GM12878 (cell line): ENCODE data around the gene ANAPC15. TPM values are rescaled to one million over a fixed set of nuclear protein-coding genes. Genes with fewer than 3 reads are reported as not detected.

Experiments used
- FOS ChIP-seq: IDR thresholded peaks from 3 replicates; pipeline ENCODE4 v1.6.1; 2011; ENCODE audit warnings: borderline replicate concordance; ENCODE audit not compliant: insufficient read length; ENCODE audit errors: extremely low read depth
- MYB ChIP-seq: fragments of 150-350 bp; IDR thresholded peaks from 2 replicates; pipeline ENCODE4 v1.6.1; 2014; ENCODE audit warnings: mild to moderate bottlenecking, low read depth, low read length, borderline replicate concordance
- NFYA ChIP-seq: IDR thresholded peaks from 2 replicates; pipeline ENCODE4 v1.6.1; 2011; ENCODE audit warnings: low read depth, mild to moderate bottlenecking, low read length, improper control_type of control experiment, borderline replicate concordance
- NRF1 ChIP-seq: conservative IDR thresholded peaks from 2 replicates; pipeline ENCODE4 v1.6.1; 2011; ENCODE audit warnings: mild to moderate bottlenecking, low read depth, low read length, improper control_type of control experiment
- PAX8 ChIP-seq: fragments of 450-650 bp; IDR thresholded peaks from 2 replicates; pipeline ENCODE4 v1.6.1; 2017; ENCODE audit warnings: mild to moderate bottlenecking, moderate library complexity
- POU2F2 ChIP-seq: IDR thresholded peaks from 3 replicates; pipeline ENCODE4 v1.6.1; 2011; ENCODE audit warnings: low read depth, mild to moderate bottlenecking, low read length, borderline replicate concordance
- RBBP5 ChIP-seq: fragments of 200-600 bp; sonication (generic); conservative IDR thresholded peaks from 2 replicates; pipeline ENCODE4 v1.6.1; 2016
- RCOR1 ChIP-seq: conservative IDR thresholded peaks from 2 replicates; pipeline ENCODE4 v1.6.1; 2012; ENCODE audit warnings: low read depth, low read length, improper control_type of control experiment
- SUPT20H ChIP-seq: IDR thresholded peaks from 2 replicates; pipeline ENCODE4 v1.6.1; 2011; ENCODE audit warnings: low read depth, mild to moderate bottlenecking, low read length, moderate library complexity, borderline replicate concordance; ENCODE audit not compliant: control insufficient read depth
- TCF12 ChIP-seq: IDR thresholded peaks from 2 replicates; pipeline ENCODE4 v1.6.1; 2011; ENCODE audit warnings: low read depth, mild to moderate bottlenecking, low read length
- polyA plus RNA-seq, 11 experiments: library from polyadenylated mRNA; depleted of rRNA in 4 of 11; unstranded in 6 of 11; stranded (reverse) in 5 of 11; fragments of >200 nt; fragmentation: Nextera tagmentation in 4 of 11; fragmentation: Illumina TruSeq in 1 of 11; extraction: Ambion mirVana in 4 of 11; extraction: Trizol in 1 of 11; gene quantifications; 1 replicate in 1 of 11; 2 replicates in 10 of 11; pipeline versions ENCODE4 v1.2.1 to v1.2.3, GENCODE V29; 2011 to 2016; ENCODE audit warnings: inconsistent platforms in 2 of 11, missing spikeins in 2 of 11, low read depth in 1 of 11
- total RNA-seq, 4 experiments: library from RNA; depleted of rRNA in 3 of 4; stranded (reverse); fragments of >200 nt in 3 of 4; fragmentation: Illumina TruSeq in 1 of 4; extraction: Trizol in 1 of 4; gene quantifications; 2 replicates each; pipeline versions ENCODE4 v1.2.1 to v1.2.3, GENCODE V29; 2013 to 2021
- TF ChIP-seq, protein P1 (sequence below): IDR thresholded peaks from 2 replicates; pipeline ENCODE4 v1.6.1; 2012; ENCODE audit warnings: low read length, inconsistent platforms
- TF ChIP-seq, protein P2 (sequence below): IDR thresholded peaks from 2 replicates; pipeline ENCODE4 v1.6.1; 2011; ENCODE audit warnings: low read depth, low read length, improper control_type of control experiment, borderline replicate concordance
- TF ChIP-seq, protein P3 (sequence below): IDR thresholded peaks from 2 replicates; pipeline ENCODE4 v1.6.1; 2011; ENCODE audit warnings: low read depth, mild to moderate bottlenecking, low read length, moderate library complexity, borderline replicate concordance; ENCODE audit errors: extremely low read depth
- TF ChIP-seq, protein P4 (sequence below): IDR thresholded peaks from 2 replicates; pipeline ENCODE4 v1.6.1; 2011; ENCODE audit warnings: borderline replicate concordance, low read depth, mild to moderate bottlenecking, moderate library complexity, low read length; ENCODE audit not compliant: insufficient read depth, poor library complexity, severe bottlenecking
- TF ChIP-seq, protein P5 (sequence below): fragments of 150-350 bp; IDR thresholded peaks from 2 replicates; pipeline ENCODE4 v1.6.1; 2014; ENCODE audit warnings: mild to moderate bottlenecking, low read depth, low read length
- TF ChIP-seq, protein P6 (sequence below): fragments of 150-350 bp; IDR thresholded peaks from 2 replicates; pipeline ENCODE4 v1.6.1; 2016; ENCODE audit warnings: low read depth, low read length
- TF ChIP-seq, protein P7 (sequence below): fragments of 450-650 bp; IDR thresholded peaks from 2 replicates; pipeline ENCODE4 v1.6.1; 2016; ENCODE audit warnings: mild to moderate bottlenecking

Gene ANAPC15
- total and polyA plus RNA-seq, 10 of the 15 experiments (the other 5 are each of a cell fraction or from before 2014, with no cell fraction given) = 83.4 to 372 (median 103) TPM

DNA sequence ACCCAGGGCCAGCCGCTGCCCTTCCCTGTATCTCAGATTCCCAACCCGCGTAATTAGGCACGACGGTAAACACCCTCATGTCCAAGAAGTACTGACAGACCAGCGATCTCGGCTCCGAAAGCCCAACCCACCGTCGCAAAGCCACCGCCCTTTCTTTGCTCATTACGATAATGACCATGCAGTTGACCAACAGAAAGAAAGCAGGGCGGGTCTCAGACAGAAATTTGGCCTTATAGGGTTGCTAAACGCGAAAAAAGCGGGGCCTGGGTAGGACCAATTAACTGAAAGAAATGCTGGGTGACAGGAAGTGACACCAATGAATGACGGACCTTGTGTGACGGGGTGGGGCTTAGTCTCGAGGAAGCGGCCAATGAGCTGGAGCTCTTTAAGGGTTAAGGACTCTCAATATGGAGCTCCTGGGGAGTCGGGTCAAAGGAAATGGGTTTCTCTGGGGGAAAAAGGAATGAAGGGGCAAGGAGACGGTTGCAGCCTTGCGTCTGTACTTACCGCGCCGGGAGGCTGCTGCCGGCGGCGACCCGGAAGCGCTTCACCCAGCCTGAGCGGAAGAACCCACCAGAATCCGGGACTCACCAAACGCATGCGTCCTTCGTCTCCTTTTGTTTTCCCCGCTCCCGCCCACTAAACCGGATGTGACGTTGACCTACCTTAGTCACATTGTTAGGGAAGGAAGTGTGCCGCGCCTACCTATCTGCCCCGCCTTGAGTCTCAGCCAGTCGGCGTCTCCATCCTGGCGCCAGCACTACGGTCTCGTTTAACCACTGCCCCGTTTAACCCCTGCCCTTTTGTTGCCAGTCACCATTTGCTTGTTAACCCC is at the start of gene ANAPC15 (continued):
- TF ChIP-seq, protein P1, sequence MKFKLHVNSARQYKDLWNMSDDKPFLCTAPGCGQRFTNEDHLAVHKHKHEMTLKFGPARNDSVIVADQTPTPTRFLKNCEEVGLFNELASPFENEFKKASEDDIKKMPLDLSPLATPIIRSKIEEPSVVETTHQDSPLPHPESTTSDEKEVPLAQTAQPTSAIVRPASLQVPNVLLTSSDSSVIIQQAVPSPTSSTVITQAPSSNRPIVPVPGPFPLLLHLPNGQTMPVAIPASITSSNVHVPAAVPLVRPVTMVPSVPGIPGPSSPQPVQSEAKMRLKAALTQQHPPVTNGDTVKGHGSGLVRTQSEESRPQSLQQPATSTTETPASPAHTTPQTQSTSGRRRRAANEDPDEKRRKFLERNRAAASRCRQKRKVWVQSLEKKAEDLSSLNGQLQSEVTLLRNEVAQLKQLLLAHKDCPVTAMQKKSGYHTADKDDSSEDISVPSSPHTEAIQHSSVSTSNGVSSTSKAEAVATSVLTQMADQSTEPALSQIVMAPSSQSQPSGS = no peak
- TF ChIP-seq FOS (peak; percentile 54), POU2F2 (peak; percentile 88; the same call in 2 of the 3 replicates), RBBP5 (no peak), RCOR1 (no peak), PAX8 (no peak), MYB (no peak), NRF1 (peak; percentile 73), TCF12 (0 out of 2 replicates have a peak, but pooled peaks have one; percentile 26), SUPT20H (no peak), NFYA (no peak; the same call in 1 of the 2 replicates)
- TF ChIP-seq, protein P2, sequence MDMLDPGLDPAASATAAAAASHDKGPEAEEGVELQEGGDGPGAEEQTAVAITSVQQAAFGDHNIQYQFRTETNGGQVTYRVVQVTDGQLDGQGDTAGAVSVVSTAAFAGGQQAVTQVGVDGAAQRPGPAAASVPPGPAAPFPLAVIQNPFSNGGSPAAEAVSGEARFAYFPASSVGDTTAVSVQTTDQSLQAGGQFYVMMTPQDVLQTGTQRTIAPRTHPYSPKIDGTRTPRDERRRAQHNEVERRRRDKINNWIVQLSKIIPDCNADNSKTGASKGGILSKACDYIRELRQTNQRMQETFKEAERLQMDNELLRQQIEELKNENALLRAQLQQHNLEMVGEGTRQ = no peak; the same call in 1 of the 2 replicates
- TF ChIP-seq, protein P3, sequence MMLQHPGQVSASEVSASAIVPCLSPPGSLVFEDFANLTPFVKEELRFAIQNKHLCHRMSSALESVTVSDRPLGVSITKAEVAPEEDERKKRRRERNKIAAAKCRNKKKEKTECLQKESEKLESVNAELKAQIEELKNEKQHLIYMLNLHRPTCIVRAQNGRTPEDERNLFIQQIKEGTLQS = no peak
- TF ChIP-seq, protein P4, sequence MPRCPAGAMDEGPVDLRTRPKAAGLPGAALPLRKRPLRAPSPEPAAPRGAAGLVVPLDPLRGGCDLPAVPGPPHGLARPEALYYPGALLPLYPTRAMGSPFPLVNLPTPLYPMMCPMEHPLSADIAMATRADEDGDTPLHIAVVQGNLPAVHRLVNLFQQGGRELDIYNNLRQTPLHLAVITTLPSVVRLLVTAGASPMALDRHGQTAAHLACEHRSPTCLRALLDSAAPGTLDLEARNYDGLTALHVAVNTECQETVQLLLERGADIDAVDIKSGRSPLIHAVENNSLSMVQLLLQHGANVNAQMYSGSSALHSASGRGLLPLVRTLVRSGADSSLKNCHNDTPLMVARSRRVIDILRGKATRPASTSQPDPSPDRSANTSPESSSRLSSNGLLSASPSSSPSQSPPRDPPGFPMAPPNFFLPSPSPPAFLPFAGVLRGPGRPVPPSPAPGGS = no peak
- TF ChIP-seq, protein P5, sequence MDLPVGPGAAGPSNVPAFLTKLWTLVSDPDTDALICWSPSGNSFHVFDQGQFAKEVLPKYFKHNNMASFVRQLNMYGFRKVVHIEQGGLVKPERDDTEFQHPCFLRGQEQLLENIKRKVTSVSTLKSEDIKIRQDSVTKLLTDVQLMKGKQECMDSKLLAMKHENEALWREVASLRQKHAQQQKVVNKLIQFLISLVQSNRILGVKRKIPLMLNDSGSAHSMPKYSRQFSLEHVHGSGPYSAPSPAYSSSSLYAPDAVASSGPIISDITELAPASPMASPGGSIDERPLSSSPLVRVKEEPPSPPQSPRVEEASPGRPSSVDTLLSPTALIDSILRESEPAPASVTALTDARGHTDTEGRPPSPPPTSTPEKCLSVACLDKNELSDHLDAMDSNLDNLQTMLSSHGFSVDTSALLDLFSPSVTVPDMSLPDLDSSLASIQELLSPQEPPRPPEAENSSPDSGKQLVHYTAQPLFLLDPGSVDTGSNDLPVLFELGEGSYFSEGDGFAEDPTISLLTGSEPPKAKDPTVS = no peak
- TF ChIP-seq, protein P6, sequence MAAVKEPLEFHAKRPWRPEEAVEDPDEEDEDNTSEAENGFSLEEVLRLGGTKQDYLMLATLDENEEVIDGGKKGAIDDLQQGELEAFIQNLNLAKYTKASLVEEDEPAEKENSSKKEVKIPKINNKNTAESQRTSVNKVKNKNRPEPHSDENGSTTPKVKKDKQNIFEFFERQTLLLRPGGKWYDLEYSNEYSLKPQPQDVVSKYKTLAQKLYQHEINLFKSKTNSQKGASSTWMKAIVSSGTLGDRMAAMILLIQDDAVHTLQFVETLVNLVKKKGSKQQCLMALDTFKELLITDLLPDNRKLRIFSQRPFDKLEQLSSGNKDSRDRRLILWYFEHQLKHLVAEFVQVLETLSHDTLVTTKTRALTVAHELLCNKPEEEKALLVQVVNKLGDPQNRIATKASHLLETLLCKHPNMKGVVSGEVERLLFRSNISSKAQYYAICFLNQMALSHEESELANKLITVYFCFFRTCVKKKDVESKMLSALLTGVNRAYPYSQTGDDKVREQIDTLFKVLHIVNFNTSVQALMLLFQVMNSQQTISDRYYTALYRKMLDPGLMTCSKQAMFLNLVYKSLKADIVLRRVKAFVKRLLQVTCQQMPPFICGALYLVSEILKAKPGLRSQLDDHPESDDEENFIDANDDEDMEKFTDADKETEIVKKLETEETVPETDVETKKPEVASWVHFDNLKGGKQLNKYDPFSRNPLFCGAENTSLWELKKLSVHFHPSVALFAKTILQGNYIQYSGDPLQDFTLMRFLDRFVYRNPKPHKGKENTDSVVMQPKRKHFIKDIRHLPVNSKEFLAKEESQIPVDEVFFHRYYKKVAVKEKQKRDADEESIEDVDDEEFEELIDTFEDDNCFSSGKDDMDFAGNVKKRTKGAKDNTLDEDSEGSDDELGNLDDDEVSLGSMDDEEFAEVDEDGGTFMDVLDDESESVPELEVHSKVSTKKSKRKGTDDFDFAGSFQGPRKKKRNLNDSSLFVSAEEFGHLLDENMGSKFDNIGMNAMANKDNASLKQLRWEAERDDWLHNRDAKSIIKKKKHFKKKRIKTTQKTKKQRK = peak; percentile 81
- TF ChIP-seq, protein P7, sequence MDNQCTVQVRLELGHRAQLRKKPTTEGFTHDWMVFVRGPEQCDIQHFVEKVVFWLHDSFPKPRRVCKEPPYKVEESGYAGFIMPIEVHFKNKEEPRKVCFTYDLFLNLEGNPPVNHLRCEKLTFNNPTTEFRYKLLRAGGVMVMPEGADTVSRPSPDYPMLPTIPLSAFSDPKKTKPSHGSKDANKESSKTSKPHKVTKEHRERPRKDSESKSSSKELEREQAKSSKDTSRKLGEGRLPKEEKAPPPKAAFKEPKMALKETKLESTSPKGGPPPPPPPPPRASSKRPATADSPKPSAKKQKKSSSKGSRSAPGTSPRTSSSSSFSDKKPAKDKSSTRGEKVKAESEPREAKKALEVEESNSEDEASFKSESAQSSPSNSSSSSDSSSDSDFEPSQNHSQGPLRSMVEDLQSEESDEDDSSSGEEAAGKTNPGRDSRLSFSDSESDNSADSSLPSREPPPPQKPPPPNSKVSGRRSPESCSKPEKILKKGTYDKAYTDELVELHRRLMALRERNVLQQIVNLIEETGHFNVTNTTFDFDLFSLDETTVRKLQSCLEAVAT = peak; percentile 17
